ENCODE data around the gene EDDM13.
"Not testable (repeated sequence)": the region's sequence is repeated elsewhere in the genome, so short reads cannot be mapped to it uniquely, and the experiment has no call there.

The EDDM13 gene, protein sequence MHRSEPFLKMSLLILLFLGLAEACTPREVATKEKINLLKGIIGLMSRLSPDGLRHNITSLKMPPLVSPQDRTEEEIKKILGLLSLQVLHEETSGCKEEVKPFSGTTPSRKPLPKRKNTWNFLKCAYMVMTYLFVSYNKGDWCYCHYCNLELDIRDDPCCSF

DNA sequence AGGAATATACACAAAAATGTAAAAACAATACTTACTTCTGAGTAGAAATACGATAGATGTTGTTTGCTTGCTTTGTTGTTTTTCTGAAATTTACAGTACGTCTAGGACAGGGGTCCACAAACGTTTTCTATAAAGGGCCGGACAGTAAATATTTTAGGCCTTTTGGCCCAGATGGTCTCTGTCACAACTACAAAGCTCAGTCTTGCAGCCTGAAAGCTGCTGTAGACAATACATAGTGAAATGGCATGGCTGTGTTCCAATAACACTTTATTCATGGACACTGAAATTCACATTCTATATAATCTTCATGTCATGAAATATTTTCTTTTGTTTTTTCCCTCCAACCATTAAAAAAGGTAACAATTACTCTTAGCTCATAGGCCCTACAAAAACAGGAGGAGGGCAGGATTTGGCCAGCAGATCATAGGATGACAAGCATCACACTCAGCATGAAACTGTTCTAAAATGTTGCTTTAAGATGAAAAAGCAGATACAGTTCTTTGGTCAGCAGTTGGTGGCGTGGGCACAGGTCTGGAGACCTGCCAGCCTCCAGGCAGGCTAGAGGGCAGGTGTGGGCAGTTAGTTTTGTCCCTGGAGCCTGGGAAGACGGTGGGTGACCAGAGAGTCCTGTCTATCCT lies at the start of gene EDDM13:
EDDM13 (plus strand) TSS at position 588 of the 638 bp plus-strand sequence. CDS start 87 bp downstream, outside the sequence.
- TF ChIP-seq, protein P1, sequence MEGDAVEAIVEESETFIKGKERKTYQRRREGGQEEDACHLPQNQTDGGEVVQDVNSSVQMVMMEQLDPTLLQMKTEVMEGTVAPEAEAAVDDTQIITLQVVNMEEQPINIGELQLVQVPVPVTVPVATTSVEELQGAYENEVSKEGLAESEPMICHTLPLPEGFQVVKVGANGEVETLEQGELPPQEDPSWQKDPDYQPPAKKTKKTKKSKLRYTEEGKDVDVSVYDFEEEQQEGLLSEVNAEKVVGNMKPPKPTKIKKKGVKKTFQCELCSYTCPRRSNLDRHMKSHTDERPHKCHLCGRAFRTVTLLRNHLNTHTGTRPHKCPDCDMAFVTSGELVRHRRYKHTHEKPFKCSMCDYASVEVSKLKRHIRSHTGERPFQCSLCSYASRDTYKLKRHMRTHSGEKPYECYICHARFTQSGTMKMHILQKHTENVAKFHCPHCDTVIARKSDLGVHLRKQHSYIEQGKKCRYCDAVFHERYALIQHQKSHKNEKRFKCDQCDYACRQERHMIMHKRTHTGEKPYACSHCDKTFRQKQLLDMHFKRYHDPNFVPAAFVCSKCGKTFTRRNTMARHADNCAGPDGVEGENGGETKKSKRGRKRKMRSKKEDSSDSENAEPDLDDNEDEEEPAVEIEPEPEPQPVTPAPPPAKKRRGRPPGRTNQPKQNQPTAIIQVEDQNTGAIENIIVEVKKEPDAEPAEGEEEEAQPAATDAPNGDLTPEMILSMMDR (IDR thresholded peaks at IDR 0.05; ENCODE audit: low read depth, low read length), result no peak

DNA sequence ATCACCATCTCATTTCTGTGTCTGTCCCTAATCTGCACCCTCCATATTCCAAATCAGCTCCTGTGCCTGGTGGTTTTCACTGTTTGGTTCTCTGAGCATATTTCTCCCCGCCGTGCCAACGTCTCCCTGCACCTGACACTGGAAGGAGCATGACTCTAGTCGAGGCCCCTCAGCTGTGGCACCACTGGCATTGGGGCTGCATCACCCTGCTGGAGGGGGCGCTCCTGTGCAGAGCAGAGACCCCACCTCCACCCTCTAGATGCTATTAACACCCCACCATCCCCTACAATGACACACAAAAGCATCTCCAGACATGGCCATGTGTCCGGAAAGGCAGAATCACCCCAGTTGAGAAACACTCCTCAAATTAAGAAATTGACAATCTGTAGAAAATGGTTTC lies 49.6 kb upstream of the EDDM13 start:
- no peak for DNase-seq (ENCODE audit: extremely low read depth, low read depth)
- TF ChIP-seq, protein P1 (IDR thresholded peaks at IDR 0.05; ENCODE audit: low read depth, low read length), result no peak

More for the DNA sequence above, at the start of gene EDDM13:
- no peak for DNase-seq (ENCODE audit: extremely low read depth, low read depth)

DNA sequence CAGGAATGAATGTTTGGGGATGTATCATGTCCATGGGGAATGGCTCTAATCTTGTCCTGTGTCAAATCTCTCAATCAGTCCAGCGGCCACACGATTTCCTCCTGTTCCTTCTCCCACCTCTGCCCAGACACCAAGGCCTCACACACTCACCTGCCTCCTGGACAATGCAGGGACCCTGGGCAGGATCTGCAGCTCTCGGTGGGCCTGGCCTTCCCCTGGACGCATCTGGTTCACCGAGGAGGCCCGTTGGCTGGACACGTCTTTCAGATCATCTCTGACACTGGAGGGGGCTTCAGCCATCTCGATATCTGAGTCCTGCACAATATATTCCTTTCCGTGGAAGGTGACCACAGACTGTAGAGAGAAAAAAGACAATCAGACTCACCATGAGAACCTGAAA lies 49.1 kb upstream of the EDDM13 start:
- no peak for DNase-seq (ENCODE audit: extremely low read depth, low read depth)
- TF ChIP-seq, protein P1 (IDR thresholded peaks at IDR 0.05; ENCODE audit: low read depth, low read length), result no peak

DNA sequence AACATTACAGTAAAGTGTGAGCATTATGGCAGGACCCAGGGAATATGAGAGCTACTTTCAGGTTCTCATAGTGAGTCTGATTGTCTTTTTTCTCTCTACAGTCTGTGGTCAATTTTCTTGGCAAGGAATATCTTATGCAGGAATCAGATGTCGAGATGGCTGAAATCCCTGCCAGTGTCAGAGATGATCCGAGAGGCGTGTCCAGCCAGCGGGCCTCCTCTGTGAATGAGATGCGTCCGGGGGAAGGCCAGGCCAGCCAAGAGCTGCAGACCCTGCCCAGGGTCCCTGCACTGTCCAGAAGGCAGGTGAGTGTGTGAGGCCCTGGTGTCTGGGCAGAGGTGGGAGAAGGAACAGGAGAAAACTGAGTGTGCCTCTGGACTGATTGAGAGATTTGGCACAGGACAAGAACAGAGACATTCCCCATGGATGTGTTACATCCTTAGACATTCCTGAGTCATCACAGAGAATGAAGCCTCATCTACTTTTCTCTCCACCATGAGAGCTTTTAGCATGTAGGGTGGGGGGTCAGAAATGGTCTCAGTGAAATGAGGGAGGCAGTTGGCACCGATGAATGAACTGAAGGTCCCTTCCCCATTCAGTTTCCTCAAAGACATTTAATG lies 27.3 kb upstream of the EDDM13 start:
- TF ChIP-seq, protein P1 (IDR thresholded peaks at IDR 0.05; ENCODE audit: low read depth, low read length), result no peak
- DNase-seq (ENCODE audit: extremely low read depth, low read depth), result no peak

DNA sequence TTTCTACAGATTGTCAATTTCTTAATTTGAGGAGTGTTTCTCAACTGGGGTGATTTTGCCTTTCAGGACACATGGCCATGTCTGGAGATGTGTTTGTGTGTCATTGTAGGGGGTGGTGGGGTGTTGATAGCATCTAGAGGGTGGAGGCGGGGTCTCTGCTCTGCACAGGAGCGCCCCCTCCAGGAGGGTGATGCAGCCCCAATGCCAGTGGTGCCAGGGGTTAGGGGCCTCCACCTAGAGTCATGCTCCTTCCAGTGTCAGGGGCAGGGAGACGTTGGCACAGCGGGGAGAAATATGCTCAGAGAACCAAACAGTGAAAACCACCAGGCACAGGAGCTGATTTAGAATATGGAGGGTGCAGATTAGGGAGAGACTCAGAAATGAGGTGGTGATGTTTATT lies 26.8 kb upstream of the EDDM13 start:
- not testable (repeated sequence) for DNase-seq (ENCODE audit: extremely low read depth, low read depth)

DNA sequence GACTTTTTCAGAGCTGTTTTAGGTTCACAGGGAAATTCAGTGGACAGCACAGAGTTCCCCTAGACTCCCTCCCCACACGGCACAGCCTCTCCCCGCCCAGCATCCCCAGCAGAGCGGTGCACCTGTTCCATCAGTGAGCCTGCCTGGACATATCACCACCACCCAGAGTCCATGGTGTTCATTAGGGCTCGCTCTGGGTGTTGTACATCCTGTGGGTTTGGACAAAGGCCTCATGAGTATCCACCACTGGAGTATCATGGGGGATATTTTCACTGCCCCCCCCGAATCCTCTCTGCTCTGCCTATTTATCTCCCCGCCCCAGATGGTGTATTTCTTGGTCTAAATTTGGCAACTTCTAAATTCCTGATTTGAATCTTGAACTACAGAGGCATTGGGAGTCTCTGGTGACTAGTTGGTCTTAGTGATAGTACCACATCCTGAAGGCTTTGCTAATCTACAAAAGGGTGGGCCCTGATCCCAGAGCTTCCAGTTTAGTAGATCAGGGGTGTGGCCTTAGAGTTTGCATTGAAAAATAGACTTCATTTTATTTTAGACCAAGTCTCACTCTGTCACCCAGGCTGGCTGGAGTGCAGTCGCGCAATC lies 23.7 kb upstream of the EDDM13 start:
- DNase-seq (ENCODE audit: extremely low read depth, low read depth), result not testable (repeated sequence)

DNA sequence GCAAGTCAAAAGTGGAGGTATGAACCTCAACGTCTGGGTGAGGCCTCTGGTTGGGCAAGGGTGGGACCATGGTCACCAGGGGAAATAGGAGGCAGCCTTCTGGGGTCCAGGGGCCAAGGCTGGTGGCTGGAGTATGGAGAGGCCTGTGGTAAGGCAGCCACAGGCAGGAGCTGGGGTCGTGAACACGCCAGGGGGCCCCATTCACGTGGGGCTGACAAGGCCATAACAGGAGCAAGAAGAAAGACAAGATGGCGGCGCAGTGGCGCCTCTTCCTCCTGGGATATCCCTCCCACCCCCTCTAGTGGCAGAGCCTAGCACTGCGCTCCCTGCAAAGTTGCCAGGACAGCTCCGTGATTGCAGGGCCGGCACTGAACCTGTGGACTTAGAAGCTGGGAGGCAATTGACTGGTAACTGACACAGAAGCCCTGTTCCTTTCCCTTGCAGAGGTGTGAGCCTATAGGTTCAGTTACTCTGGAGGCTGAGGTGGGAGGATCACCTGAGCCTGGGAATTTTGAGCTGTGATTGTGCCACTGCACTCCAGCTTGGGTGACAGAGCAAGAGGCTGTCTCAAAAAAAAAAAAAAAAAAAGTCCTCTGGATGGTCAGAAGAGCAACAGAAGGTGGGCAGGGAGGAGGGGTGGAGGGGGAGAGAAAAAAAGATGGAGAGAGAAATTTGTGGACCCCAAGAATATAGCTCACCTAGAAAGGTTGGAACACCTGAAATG lies 19.7 kb upstream of the EDDM13 start:
- TF ChIP-seq, protein P1 (IDR thresholded peaks at IDR 0.05; ENCODE audit: low read depth, low read length), result peak; percentile 84
- peak; percentile 22 for DNase-seq (ENCODE audit: extremely low read depth, low read depth)

DNA sequence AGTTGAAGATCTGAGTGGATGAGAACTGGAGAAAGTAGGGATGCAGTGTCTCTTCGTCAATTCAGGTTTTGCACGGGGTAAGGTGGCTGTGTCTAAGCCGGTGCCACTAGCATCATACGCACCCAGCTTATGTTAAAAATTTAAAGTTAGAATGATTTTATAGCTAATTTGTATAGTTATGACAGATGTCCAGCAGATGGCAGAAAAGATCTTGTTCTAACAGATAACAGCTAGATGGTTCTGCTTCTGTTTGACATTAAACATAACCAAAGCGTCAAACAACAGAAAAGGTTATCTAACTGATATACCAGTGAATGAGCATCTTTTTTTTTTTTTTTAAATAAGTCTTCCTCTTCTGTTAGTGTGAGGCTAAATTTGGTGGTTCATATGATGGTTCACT lies 18.8 kb upstream of the EDDM13 start:
- DNase-seq (ENCODE audit: extremely low read depth, low read depth), result peak; percentile 32
- TF ChIP-seq, protein P1 (IDR thresholded peaks at IDR 0.05; ENCODE audit: low read depth, low read length), result peak; percentile 39
